ENCODE results near the gene BLNK.

- TF ChIP-seq CTCF (IDR thresholded peaks at IDR 0.05 in 4 of 5, conservative IDR thresholded peaks at IDR 0.05 in 1 of 5) (no peak), POLR2A (IDR thresholded peaks at IDR 0.05) (no peak)
Measured at GRCh38 chr10:96260014-96260413, 11.4 kb downstream of the BLNK start.
